Posterior vena cava (tissue), 2 donors: ENCODE data around the gene INSM2. TPM values are rescaled to one million over a fixed set of nuclear protein-coding genes. Genes with fewer than 3 reads are reported as not detected.
A peak's percentile ranks its signal among the peaks of the same experiment; 100 is the strongest.

Experiments used
- DNase-seq: peaks from one replicate; pipeline ENCODE4 v3.0.0-alpha.2; 2020; ENCODE audit warnings: low spot score
- intact Hi-C, 2 donors: fragments of 100-400 bp; cut with DNase I; formaldehyde crosslinking; loops; one replicate each; pipeline versions ENCODE4 v1.14.1 to v1.14.2; 2022 to 2023
- long read RNA-seq, 2 donors: library from polyadenylated mRNA; unstranded; transcript quantifications; one replicate each; pipeline ENCODE4 v2.0.0, GENCODE V29; 2020 to 2021
- total RNA-seq, 2 donors: library from RNA; stranded (reverse); fragmentation: NEBNext Ultra II Directional; extraction: Animal tissue kit (Norgen Biotek cat#: 25700); gene quantifications; one replicate each; pipeline ENCODE4 v1.2.1, GENCODE V29; 2021
- donor health status: DM: yes; HTN: yes; CAD: no.
- donor health status: DM: yes; HTN: yes; CAD: no.

The INSM2 gene, protein sequence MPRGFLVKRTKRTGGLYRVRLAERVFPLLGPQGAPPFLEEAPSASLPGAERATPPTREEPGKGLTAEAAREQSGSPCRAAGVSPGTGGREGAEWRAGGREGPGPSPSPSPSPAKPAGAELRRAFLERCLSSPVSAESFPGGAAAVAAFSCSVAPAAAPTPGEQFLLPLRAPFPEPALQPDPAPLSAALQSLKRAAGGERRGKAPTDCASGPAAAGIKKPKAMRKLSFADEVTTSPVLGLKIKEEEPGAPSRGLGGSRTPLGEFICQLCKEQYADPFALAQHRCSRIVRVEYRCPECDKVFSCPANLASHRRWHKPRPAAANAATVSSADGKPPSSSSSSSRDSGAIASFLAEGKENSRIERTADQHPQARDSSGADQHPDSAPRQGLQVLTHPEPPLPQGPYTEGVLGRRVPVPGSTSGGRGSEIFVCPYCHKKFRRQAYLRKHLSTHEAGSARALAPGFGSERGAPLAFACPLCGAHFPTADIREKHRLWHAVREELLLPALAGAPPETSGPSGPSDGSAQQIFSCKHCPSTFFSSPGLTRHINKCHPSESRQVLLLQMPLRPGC
- total RNA-seq = not detected
- long read RNA-seq, donor 1 = 0 reads
- long read RNA-seq, donor 2 = 0 reads

DNA sequence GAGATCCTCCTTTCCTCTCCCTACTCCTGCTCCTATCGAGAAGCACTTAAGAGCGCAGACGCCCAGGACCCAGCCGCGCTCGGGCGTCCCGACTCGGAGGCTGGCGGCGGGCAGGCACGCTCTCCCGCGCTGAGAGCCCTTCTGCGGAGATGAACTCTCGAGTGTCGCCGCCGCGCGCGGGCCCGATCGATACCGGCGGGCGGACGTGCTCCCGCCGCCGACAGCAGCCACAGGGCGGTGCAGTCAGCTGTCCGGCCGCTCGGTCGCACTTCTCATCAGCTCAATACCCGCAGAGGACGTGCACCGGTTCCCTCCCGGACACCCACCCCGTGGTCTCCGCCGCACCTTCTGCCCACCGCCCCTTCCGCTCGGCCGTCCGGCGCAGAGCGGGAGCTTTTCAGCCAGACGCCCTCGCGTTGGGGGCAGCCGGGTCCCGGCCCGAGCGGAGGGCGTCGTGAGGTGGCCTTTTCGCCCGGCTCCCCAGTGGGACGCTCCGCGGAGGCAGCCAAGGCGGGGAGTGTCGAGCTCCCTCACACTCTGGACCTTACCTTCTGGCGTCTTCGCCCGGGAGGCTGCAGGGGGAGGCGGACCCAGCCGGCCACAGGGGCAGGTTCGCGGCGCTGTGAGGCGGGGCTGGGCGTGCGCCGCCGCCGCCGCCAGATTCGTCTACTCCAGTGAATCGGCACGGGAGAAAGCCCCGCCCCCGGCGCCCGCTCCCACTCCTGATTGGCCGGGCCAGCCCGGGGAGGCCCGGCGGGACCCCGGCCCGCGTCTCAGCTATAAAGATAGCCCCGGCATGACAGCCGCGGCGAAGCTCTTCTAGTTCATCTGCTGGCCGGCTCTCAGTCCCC, at the start of gene INSM2:
INSM2 (plus strand) TSS at position 808 of the 851 bp plus-strand sequence. CDS start 89 bp downstream, outside the sequence.
- DNase-seq = peak; percentile 82
- intact Hi-C loops = no loop called here

DNA sequence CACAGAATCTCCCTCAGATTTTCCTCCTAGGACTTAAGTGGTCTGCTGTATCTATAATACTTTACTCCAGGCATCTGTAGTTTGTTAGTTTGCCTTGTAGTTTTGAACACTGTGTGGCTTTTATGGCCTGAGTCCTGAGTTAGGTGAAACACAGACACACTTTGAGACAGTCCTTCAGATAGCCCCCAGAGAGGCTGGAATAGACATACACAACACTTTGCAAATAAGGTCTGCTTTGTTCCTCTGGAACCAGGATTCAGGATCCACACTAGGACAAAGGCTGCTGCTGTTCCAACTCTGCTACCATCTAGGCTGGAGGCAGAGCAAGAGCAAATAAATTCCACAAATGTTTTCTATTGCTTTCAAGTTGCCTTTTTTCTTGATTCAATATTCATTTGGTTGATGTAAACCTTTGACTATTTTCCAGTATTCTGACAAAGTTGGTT, 41.4 kb upstream of the INSM2 start:
- intact Hi-C loops = no loop called here
- DNase-seq = no peak

DNA sequence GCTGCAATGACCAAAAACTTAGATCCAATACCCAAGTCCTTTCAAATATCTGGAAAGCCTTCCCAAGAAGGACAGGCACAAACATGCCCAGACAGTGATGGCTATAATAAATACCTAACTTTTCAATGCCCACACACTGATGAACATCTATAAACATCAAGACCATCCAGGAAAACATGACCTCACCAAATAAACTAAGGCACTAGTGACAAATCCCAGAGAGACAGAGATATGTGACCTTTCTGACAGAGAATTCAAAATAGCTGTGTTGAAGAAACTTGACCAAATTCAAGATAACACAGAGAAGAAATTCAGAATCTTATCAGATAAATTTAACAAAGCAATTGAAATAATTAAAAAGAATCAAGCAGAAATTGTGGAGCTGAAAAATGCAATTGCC, 38.7 kb upstream of the INSM2 start:
- DNase-seq = no peak
- intact Hi-C loops = no loop called here

DNA sequence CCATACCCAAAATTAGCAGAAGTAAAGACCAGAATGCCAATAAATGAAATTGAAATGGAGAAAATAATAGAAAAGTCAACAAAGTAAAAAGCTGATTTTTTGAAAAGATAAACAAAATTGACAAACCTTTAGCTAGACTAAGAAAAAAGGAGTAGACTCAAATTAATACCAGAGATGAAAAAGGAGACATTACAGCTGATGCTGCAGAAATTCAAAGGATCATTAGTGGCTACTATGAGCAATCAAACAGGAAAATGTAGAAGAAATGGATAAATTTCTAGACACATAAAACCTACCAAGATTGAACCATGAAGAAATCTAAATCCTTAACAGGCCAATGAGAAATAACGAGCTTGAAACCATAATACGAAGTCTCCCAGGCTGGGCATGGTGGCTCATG, 34.8 kb upstream of the INSM2 start:
- DNase-seq = no peak
- intact Hi-C loops = no loop called here

DNA sequence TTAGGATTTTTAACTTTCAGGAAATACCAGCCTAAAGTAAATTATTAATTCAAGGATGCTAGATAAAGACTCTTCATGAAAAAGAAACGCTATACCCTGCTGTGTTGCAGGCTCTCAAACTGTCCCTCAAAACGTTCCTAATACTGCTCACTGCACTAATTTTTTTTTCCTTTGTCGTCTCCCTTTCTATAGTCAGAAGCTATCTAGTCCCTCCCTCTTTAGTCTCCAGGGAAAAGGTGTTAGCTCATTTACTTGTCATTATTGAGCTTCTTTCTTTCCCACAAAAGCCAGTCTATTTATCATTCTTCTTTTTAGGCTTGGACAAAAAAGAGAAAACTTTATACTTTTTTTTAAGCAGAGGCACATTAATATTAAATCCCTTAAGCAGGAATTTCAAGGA, 30.3 kb upstream of the INSM2 start:
- intact Hi-C loops = no loop called here
- no peak for DNase-seq

DNA sequence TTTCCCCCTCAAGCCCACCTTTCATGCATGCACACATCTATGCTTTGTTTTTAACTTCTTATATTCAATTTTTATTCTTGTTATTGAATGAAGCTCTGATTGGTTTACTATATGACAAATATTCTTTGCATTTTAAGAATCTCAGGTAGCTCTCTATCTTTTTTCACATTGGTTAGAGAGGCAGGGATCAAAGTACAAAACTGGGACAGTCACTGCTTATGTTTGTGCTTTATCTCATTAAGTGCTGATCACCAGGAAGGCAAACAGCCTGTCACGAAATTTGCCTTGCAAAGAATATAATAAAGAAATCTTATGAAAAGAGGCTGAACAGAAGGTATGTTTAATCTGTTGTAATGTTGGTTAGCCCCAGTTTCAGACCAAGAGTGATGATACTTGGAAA, 29.7 kb upstream of the INSM2 start:
- no peak for DNase-seq
- intact Hi-C loops = no loop called here

DNA sequence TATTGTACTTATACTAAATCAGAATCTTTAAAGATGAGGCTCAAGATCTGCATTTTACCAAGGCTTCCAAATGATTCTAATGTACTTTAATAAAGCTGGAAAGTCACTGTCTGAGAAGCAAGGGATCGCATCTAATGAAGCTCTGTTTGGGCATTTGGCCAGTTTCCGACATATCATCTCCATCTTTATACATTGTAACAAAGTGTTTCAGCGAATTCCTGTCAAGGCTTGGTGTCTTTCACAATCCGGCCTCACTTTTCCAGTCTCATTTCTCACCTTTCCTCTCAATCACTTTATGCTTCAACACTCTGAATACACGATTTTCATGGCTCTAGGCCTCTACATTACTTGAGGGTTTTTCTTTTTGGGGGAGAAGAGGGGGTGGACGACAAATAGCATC, 27.5 kb upstream of the INSM2 start:
- no peak for DNase-seq
- intact Hi-C loops = no loop called here

DNA sequence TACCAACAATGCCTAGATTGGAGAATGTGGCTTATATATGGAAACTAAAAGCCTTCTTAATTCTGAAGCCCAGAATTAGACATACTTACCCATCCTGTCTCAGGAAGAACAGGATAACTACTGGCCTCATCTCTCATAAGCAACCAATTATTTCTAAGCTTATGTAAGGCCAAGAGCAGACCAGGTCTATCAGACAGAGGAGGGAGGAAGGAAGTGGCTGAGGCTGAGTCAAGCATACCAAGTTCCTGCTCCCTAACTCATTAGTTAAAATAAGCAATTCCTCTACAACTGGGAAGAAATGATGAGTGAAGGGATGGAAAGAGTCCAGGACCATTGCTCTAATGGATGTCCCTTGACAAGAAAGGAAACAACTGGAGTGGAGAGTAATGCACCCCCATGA, 27.0 kb upstream of the INSM2 start:
- intact Hi-C loops = no loop called here

DNA sequence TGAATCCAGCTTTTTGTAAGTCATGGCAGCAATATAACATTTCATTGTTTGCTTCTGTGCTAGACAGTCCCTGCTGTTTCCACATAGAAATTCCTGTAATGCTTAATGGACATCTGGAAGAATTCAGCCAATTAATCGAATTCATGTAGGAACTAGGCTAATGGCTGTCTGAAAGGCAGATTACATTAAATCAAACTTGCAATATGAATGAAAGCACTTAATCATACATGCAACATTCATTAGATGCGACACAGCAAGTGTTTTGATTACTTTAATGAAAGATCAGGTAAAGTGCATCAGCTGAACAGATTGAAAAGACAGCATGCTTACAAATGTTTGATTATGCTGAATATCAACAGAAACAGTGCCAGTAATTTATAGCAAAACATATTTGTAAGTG, 24.1 kb upstream of the INSM2 start:
- DNase-seq = no peak
- intact Hi-C loops = no loop called here

More for the DNA sequence above, 27.0 kb upstream of the INSM2 start:
- DNase-seq = no peak

DNA sequence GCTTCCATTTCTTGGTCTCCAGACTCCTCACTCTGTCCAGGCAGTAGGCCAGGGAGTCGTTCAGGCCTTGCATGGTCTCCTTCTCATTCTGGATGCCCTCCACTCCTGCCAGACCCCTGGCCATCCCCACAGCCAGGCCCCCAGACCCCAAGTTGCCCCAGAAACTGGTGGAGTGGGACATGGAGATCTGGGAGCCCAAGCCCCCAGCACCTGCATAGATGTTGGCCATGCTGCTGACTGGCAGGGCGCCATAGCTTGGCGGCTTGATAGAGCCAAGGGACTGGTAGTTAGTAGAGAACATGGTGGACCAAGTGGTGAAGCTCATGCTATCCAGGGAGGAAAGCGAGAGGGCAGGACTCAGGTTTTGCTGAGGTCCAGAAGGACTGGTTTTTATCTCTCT, 21.2 kb upstream of the INSM2 start:
- peak; percentile 62 for DNase-seq
- intact Hi-C loops = no loop called here

DNA sequence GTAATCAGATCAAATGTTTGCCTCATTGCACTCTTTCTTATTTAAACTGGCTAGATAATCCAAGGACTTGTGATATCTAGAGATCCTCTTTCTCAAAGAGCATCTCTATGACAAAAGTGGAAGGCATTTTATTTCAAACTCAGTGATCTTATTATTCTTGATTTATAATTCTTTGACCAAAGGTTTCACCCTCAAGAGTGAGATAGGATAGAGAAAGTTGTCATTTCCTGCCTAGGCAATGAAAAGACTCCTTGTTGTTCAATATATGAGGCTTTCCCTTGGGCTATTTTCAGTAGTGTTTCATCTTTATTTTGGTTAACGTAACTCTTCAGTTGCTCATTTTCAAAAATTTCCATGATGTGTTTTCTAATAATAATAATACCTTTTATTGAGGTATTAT, 18.0 kb upstream of the INSM2 start:
- no peak for DNase-seq
- intact Hi-C loops = no loop called here

DNA sequence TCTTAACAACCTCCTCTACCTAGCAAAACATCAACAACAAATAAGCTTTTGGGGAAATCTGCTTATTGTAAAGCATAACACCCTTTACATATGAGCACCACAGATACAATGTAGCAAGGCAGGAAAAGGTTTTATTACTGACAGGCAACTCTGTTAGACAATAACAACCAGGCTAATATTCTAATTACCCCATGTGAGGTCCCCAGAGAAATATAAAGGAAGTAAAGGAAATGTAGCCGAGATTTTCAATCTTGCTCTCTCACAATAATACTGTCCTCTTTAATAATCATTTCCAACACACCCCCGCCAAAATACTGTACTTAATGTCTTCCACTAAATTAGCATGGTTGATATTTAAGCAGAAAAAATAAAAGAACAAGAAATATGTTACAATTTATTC, 14.0 kb upstream of the INSM2 start:
- no peak for DNase-seq
- intact Hi-C loops = no loop called here

DNA sequence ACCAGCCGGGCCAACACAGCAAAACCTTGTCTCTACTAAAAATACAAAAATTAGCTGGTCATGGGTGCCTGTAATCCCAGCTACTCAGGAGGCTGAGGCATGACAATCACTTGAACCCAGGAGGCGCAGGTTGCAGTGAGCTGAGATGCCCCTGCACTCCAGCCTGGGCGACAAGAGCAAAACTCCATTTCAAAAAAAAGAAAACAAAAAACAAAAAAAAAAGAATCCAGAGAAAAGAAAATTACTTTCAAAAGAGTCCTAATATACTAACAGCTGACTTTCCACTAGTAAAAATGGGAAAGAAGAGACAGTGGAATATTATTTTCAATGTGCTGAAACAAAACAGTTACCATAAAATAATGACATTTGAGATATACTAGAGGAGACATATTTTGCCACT, 8.3 kb upstream of the INSM2 start:
- intact Hi-C loops = no loop called here
- no peak for DNase-seq

DNA sequence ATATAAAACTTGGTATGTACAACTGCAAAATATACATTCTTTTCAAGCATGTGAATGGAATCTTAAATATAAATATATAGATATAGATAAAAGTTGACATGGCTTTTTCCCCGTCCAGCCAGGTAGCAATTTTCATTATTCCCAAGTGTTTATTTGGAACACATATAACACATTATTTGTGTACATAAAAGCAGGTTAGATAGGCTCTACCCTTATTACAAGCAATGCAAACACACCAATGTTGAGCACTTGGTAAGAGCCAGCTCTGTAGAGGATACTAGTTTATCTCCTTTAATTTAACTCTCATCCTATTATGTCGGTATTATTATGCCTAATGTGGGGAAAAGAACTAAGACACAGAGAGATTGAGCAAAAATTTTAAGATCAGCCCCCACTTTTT, 7.0 kb upstream of the INSM2 start:
- intact Hi-C loops = no loop called here
- DNase-seq = no peak

DNA sequence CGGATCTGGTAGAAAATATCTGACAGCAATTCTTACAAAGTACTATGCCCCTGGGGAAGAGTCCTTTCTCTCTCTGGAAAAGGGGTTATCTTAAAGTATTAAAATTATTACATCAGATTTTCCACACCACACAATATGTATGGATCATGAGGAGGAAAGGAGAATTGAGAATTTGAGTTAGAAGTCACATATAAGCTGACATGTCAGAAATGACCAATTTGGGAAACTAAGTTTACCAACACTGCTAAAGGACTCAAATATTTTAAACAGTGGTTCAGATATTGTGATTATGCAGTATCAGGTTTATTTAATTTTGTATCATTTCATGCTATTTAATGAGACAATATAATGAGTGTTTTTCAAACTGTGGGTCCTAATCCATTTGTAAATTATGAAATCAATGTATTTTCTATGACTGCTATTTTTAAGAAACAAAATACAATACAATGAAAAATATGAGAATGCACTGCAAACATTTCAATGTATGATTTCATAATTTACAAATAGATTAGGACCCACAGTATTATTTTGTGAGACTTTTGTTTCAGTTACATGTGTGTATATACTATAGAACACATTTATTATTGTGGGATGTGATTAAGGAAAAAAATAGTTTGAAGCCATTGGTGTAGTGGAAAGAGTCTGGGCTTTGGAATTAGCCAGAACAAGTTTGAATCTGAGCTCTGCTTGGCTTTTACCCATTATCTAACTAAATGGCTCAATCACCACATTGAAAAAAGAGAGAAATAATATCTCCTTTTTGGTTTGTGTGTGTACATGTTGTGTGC, 1.8 kb upstream of the INSM2 start:
- no peak for DNase-seq

DNA sequence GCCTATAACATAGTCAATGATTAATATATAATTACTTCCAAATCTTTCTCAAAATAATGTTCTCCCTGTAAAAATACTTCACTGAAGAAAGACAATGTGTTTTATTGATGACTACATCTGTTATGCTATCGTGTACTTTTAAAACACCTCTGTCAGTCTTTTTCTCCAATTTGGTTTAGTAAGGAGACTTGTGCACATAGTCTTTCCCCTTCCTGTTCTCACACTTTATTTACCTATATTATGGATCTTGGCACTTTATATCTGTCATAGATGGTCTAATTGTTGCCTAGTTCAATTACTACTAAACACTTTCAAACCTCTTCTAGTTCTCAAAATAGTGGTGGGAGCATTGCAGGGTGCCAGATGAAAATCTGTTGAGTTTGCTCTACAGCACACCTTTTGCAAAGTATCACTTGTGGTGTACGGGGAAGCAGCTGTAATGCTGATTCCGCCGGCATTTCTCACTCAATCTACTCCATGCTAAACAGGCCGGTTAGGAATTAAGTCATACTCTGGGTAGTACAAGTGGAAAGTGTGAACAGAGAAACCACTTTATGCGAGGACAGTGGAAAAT, 1.1 kb upstream of the INSM2 start:
- no peak for DNase-seq
- intact Hi-C loops = no loop called here

More for the DNA sequence above, 1.8 kb upstream of the INSM2 start:
- intact Hi-C loops = no loop called here

DNA sequence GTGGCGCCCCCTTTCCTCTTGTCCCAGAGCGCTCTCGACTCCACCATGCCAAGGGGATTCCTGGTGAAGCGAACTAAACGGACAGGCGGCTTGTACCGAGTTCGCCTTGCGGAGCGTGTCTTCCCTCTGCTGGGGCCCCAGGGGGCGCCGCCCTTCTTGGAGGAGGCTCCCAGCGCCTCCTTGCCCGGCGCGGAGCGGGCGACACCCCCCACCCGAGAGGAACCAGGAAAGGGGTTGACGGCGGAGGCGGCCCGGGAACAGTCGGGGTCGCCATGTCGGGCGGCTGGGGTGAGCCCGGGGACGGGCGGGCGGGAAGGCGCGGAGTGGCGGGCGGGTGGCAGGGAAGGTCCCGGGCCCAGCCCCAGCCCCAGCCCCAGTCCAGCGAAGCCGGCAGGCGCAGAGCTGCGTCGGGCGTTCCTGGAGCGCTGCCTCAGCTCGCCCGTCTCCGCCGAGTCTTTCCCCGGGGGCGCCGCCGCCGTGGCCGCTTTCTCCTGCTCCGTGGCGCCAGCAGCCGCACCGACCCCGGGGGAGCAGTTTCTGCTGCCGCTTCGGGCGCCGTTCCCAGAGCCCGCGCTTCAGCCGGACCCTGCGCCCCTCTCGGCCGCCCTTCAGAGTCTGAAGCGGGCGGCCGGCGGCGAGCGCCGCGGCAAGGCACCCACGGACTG, 376 bp downstream of the INSM2 start:
- intact Hi-C loops = no loop called here
- peak; percentile 78 for DNase-seq

DNA sequence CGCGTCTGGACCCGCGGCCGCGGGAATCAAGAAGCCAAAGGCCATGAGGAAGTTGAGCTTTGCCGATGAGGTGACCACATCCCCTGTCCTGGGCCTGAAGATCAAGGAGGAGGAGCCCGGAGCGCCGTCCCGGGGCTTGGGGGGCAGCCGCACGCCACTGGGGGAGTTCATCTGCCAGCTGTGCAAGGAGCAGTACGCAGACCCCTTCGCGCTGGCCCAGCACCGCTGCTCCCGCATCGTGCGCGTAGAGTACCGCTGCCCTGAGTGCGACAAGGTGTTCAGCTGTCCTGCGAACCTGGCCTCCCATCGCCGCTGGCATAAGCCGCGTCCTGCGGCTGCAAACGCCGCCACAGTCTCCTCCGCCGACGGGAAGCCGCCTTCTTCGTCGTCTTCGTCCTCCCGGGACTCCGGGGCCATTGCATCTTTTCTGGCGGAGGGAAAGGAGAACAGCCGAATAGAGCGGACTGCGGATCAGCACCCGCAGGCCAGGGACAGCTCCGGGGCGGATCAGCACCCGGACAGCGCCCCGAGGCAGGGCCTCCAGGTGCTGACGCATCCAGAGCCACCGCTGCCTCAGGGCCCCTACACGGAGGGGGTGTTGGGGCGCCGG, 1.0 kb downstream of the INSM2 start:
- intact Hi-C loops = no loop called here
- DNase-seq = peak; percentile 90
